DMS79 (cell line): ENCODE results near the gene STAM2.
A peak's percentile ranks its signal among the peaks of the same experiment; 100 is the strongest.
"Not testable (repeated sequence)": the region's sequence is repeated elsewhere in the genome, so short reads cannot be mapped to it uniquely, and the experiment has no call there.

Experiments used
- DNase-seq: peaks from one replicate; lab custom pipeline; 2025; lab: John Stamatoyannopoulos, UW

STAM2 gene

DNA sequence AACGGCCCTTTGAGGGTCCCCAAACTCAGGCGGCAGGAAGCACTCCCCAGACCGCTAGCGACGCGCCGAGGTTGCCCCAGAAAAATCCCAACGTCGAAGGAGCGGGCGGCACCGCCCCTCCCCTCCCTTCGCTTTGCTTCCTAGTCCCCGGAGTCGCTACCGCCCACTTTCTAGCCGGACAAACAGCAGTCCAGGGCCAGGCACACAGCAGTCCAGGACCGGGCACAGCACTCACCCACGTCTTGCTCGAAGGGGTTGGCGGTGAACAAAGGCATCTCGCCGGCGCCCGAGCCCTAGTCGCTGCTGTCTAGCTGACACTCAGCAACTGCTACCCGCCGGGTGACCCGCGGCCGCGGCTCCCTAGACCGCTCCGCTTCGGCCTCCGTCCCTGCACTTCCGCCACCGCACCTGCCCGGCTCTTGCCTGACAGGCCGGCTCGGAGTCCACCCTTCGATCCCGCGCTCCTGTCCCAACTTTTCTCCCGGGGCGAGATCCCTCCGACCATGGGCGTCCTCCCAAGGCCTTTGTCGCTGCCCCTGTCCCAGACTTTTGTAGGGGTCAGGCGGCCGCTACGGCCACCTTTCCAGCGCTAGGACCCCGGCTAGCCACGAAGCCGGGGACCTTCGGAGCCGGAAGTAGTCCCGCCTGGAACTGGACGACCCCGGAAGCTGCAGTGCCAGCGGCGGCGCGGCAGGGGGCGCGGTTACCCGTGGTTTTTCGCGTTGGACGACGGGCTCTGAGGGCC lies at the start of gene STAM2:
STAM2 (minus strand) TSS at position 396 of the 745 bp plus-strand sequence; CDS start at position 275, 121 bp downstream.
- DNase-seq: peak; percentile 79

- DNase-seq: no peak
Measured at GRCh38 chr2:152223977-152224376, 48.4 kb upstream of the STAM2 start.

DNA sequence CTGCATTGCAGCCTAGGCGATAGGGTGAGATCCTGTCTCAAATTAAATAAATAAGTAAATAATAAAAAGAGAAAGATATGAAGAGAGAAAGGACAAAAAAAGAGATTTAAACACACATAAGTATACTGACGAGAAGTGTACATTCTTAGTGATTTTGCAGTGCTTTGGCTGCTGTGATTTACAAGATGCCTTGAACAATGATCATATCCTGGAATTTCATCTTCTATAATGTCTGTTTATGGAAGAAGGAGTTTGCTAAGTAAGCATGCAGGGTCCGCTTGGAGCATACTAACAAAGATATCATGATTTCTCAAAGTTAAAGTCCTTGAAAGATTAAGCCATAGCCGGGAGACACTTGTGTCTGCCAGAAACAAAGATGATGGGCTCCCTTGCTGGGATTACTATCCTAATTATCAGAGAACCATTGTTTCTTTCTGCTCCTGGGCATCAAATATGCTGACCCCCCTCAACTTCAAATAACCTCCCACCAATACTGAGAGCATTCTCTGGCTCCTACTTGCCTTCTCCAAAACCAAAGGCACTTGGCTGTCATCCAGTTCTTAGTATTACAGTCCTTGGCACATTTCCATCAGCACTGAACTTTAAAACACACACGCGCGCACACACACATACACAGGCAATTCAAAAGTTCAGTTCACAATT lies 47.5 kb upstream of the STAM2 start:
- peak; percentile 76 for DNase-seq

GRCh38 chr2:152221839-152222238 lies 46.3 kb upstream of the STAM2 start:
- DNase-seq: no peak

GRCh38 chr2:152219077-152219828 lies 43.7 kb upstream of the STAM2 start:
- DNase-seq: no peak

GRCh38 chr2:152201466-152201830 lies 25.9 kb upstream of the STAM2 start:
- no peak for DNase-seq

GRCh38 chr2:152200565-152201465 lies 25.3 kb upstream of the STAM2 start:
- peak; percentile 5 for DNase-seq

DNA sequence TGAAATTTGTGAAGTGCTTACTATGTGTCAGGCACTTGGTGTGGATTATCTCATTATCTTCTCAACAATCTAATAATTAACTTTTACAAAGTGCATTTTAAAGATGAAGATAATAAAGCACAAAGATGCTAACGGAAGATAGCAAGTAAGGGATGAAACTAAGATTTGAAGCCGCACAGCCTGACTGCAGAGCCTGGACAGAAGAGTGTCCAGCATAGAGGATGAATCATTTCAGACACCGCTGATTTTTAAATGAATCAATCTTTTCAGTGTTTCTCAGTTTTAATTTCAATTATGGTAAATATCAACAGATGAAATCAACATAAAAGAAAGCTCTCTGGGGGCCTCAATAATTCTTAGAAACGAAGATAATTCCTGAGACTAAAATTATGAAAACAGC lies 24.5 kb upstream of the STAM2 start:
- DNase-seq: no peak

DNA sequence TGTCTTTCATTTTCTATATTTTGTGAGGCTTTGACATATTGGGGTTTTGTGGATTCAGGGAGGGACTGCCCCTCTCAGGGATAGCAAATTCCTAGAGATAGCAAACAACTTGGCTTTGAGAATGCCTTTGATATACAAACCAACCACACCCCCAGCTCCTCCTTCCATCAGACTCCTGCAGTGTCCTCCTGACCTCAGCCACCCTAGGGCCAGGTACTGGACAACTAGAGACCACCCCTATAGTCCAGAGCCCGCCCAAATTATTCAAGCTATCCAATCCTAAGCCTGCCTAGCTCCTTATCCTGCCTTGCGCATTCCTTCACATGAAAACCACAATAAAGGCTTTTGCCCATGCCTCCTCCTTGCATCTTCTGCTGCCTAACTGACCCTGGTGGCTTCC lies 22.9 kb upstream of the STAM2 start:
- DNase-seq: no peak

GRCh38 chr2:152197508-152198284 lies 22.1 kb upstream of the STAM2 start:
- DNase-seq: not testable (repeated sequence)

DNA sequence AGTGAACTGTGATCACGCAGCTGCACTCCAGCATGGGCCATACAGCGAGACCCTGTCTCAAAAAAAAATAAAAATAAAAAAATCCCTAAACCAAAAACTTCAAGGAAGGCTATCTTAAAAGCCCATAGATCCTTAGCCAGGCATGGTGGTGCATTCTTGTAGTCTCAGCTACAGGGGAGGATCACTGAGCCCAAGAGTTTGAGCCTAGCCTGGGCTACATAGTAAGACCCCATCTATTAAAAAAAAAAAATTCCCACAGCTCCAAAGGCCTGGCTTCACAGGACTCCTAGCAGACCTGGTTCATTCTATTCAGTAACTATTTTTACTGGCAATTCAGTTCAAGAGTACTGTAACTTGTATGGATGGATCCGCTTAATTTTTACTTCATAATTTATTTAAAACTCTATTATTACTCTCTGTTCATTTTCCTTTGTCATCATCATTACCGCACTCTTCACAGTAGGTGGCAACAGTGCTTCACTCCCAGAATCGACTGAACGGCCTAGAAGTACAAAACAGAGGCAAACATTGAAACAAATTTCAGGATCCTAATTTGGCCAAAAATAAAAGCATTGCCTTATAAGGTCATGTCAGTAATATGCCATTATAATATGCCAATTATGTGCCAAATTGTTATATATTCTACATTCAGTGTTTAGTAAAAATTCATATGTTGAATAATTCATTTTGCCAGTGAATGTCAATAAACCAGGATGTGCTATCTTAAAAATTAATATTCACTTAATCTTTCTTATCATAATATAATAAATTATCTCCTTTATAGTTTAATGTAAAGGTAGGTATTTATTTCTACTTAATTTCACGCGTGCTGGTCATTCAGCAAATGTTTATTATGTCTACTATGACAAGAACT lies 14.3 kb upstream of the STAM2 start:
- peak; percentile 16 for DNase-seq

DNA sequence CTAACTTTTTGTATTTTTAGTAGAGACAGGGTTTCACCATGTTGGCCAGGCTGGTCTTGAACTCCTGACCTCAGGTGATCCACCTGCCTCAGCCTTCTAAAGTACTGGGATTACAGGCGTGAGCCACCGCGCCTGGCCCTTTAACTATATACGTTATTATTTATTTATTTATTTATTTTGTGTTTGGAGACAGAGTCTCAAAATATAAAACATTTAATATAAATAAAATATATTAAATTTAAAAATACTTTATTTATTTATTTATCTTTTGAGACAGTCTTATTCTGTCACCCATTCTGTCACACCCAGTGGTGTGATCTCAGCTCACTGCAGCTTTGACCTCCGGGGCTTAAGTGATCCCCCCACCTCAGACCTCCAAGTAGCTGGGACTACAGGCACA lies 11.2 kb upstream of the STAM2 start:
- not testable (repeated sequence) for DNase-seq

DNA sequence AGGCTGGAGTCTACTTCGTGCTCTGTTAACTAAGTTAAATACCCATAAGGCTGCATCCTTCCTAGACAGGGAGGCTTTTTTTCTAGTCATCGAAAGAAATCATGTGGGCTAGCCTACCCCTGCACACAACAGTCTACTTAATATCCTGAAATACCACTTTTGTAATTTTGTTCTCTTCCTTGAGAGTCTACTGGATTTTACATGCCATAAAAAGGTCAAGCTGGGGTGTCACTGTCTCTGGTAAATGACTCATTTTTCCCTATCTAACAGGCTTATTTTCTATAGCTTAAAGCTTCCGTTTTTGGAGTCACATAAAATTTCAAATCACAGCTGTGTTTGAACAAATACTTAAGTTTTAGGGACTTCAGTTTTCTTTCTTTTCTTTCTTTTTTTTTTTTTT lies 10.7 kb upstream of the STAM2 start:
- no peak for DNase-seq

- no peak for DNase-seq
Measured at GRCh38 chr2:152183401-152184073, 8.0 kb upstream of the STAM2 start.

DNA sequence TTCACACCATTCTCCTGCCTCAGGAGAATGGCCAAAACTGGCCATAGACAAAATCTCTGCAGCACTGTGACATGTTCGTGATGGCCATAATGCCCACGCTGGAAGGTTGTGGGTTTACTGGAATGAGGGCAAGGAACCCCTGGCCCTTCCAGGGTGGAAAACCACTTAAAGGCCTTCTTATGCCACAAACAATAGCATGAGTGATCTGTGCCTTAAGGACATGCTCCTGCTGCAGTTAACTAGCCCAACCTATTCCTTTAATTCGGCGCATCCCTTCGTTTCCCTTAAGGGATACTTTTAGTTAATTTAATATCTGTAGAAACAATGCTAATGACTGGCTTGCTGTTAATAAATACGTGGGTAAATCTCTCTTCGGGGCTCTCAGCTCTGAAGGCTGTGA lies 2.1 kb upstream of the STAM2 start:
- DNase-seq: not testable (repeated sequence)

- DNase-seq: no peak
Measured at GRCh38 chr2:152176113-152176714, 651 bp upstream of the STAM2 start.

GRCh38 chr2:152175012-152175367 lies 573 bp downstream of the STAM2 start:
- peak; percentile 40 for DNase-seq

- DNase-seq: no peak
Measured at GRCh38 chr2:152174574-152174973, 989 bp downstream of the STAM2 start.

DNA sequence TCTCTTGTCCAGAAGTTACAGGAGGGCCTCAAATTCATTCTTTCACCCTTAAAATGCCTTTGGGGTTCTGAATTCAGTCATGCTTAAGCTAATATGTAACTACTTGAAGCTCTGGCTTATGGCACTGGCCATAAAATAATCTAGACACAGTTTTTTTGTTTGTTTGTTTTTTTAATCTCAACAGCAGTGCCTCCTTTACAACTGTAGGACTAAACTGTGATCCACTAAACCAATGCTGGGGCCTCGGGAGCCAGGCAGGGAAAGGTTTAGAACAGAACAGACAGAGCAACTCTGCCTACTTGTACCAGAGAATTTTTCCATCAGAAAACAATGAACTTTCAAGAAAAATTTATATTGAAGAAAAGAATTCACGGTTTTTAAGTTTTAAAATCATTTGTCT lies 1.7 kb downstream of the STAM2 start:
- no peak for DNase-seq
